Measurements from ENCODE around the gene SDR42E2. TPM values are rescaled to one million over a fixed set of nuclear protein-coding genes. Genes with fewer than 3 reads are reported as not detected.

The SDR42E2 gene
- polyA plus RNA-seq, 1 of the 3 experiments (the other 2 are of a cell fraction), result not detected

- TF ChIP-seq EP300 (IDR thresholded peaks at IDR 0.05; ENCODE audit: borderline replicate concordance in 1 of 2, low read depth in 1 of 2, low read length in 1 of 2) (no peak), GABPA (IDR thresholded peaks at IDR 0.05; ENCODE audit: low read depth) (no peak), REST (IDR thresholded peaks at IDR 0.05; ENCODE audit: low read depth, low read length) (no peak), RAD21 (IDR thresholded peaks at IDR 0.05; ENCODE audit: low read length) (no peak), TEAD4 (IDR thresholded peaks at IDR 0.05; ENCODE audit: borderline replicate concordance, insufficient read depth) (no peak), NFIC (IDR thresholded peaks at IDR 0.05; ENCODE audit: borderline replicate concordance) (no peak), TAF1 (IDR thresholded peaks at IDR 0.05; ENCODE audit: borderline replicate concordance, low read depth, low read length) (no peak)
- no peaks in the 10 kb centered on the region for H4K20me1 ChIP-seq (ENCODE audit: insufficient read depth)
- no peaks in the 10 kb centered on the region for H3K36me3 ChIP-seq (replicated peaks in 1 of 2; ENCODE audit: control insufficient read depth in 1 of 2, insufficient read depth in 2 of 2, low read length in 1 of 2)
- no peak overlapping the region for H3K27ac ChIP-seq (ENCODE audit: low read depth in 2 of 2, low read length in 1 of 2)
- CTCF ChIA-PET, result no interaction called here
- no peak for DNase-seq
- H3K4me3 ChIP-seq (ENCODE audit: low read depth in 2 of 2, low read length in 1 of 2), result no peak overlapping the region
- no peaks in the 10 kb centered on the region for H3K79me2 ChIP-seq (ENCODE audit: insufficient read depth)
- no peak overlapping the region for H3K9ac ChIP-seq
- H3K4me2 ChIP-seq, result no peak overlapping the region
- H3K9me3 ChIP-seq, result no peaks in the 10 kb centered on the region
- POLR2A ChIA-PET, result no interaction called here
- no peaks in the 10 kb centered on the region for H3F3A ChIP-seq (replicated peaks; ENCODE audit: insufficient read depth)
- H2AFZ ChIP-seq (ENCODE audit: low read depth), result no peak overlapping the region
- no peaks in the 10 kb centered on the region for H3K9me2 ChIP-seq
- H3K27me3 ChIP-seq (ENCODE audit: insufficient read depth), result peaks cover 20% of the 10 kb centered on the region
- H3K4me1 ChIP-seq (ENCODE audit: control insufficient read depth in 1 of 2, insufficient read depth in 2 of 2, low read depth in 1 of 2, low read length in 1 of 2), result no peaks in the 10 kb centered on the region
- WGBS (ENCODE audit: low lambda C conversion rate), result 31% methylated on average over 4 of the region's 8 CpGs
Measured at GRCh38 chr16:22138482-22138881, 23.8 kb upstream of the SDR42E2 start.

GRCh38 chr16:22139008-22139407, 23.3 kb upstream of the SDR42E2 start:
- CTCF ChIA-PET, result interaction anchor here (0.7 kb wide), 1 partner anchor 139 kb away, joined by 3 read pairs; no protein-coding TSS in a partner anchor
- DNase-seq, result no peak
- no peak overlapping the region for H3K4me2 ChIP-seq
- peaks cover 20% of the 10 kb centered on the region for H3K27me3 ChIP-seq (ENCODE audit: insufficient read depth)
- no peaks in the 10 kb centered on the region for H3K9me3 ChIP-seq
- no peaks in the 10 kb centered on the region for H3K79me2 ChIP-seq (ENCODE audit: insufficient read depth)
- H3K36me3 ChIP-seq (replicated peaks in 1 of 2; ENCODE audit: control insufficient read depth in 1 of 2, insufficient read depth in 2 of 2, low read length in 1 of 2), result no peaks in the 10 kb centered on the region
- no peaks in the 10 kb centered on the region for H3F3A ChIP-seq (replicated peaks; ENCODE audit: insufficient read depth)
- no CpG with 5 or more reads among the region's 7 CpGs for WGBS (ENCODE audit: low lambda C conversion rate)
- no peak overlapping the region for H2AFZ ChIP-seq (ENCODE audit: low read depth)
- H3K4me1 ChIP-seq (ENCODE audit: control insufficient read depth in 1 of 2, insufficient read depth in 2 of 2, low read depth in 1 of 2, low read length in 1 of 2), result no peaks in the 10 kb centered on the region
- no peak overlapping the region for H3K9ac ChIP-seq
- POLR2A ChIA-PET, result no interaction called here
- H3K4me3 ChIP-seq (ENCODE audit: low read depth in 2 of 2, low read length in 1 of 2), result no peak overlapping the region
- H4K20me1 ChIP-seq (ENCODE audit: insufficient read depth), result no peaks in the 10 kb centered on the region
- H3K9me2 ChIP-seq, result no peaks in the 10 kb centered on the region
- no peak overlapping the region for H3K27ac ChIP-seq (ENCODE audit: low read depth in 2 of 2, low read length in 1 of 2)
- no peak for TF ChIP-seq IRF3 (IDR thresholded peaks at IDR 0.05; ENCODE audit: low read depth, low read length)
- no peak for TF ChIP-seq NFIC (IDR thresholded peaks at IDR 0.05; ENCODE audit: borderline replicate concordance)
- TF ChIP-seq NRF1 (IDR thresholded peaks at IDR 0.05; ENCODE audit: low read depth, low read length), result no peak
- TF ChIP-seq SMC3 (IDR thresholded peaks at IDR 0.05; ENCODE audit: low read depth, low read length), result no peak
- TF ChIP-seq USF1 (IDR thresholded peaks at IDR 0.05; ENCODE audit: borderline replicate concordance, low read depth), result no peak
- TF ChIP-seq USF2 (IDR thresholded peaks at IDR 0.05; ENCODE audit: borderline replicate concordance, low read depth, low read length), result no peak
- TF ChIP-seq FOXM1 (IDR thresholded peaks at IDR 0.05; ENCODE audit: low read depth), result no peak
- TF ChIP-seq TEAD4 (IDR thresholded peaks at IDR 0.05; ENCODE audit: borderline replicate concordance, insufficient read depth), result no peak
- no peak for TF ChIP-seq RCOR1 (IDR thresholded peaks at IDR 0.05; ENCODE audit: low read length)
- no peak for TF ChIP-seq PBX3 (IDR thresholded peaks at IDR 0.05)
- no peak for TF ChIP-seq REST (IDR thresholded peaks at IDR 0.05; ENCODE audit: low read depth, low read length)

Data from SK-N-SH (cell line).